ENCODE data around the gene OTOGL.
"Not testable (repeated sequence)": the region's sequence is repeated elsewhere in the genome, so short reads cannot be mapped to it uniquely, and the experiment has no call there.

OTOGL gene

DNA sequence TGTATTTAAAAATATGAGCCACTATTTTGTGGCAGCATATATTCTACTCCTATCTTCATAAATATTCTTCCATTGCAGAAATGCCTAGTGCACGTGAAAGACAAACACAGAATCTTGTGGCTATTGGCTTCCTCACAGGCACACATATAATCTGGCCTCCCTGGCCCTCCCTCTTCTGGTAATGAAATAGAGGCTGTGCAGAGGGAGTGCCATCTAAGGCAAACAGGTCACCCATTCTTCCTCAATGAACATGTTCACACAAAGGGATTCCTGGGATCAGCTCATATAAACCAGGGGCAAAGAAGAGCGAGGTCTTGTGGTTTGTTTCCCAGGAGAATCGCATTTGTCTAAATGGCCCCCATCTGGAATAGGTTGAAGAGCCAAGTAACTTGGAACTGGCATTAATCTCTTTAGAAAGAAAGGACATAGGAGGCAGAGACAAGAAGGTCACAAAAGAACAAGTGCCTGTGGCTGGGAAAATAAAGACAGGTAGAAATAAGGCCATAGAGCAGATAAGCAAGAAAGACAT, 173.1 kb downstream of the OTOGL start:
- DNase-seq (ENCODE audit: low read depth in 2 of 3, low spot score in 2 of 3): no peak

GRCh38 chr12:80273144-80273543, 173.8 kb downstream of the OTOGL start:
- DNase-seq (ENCODE audit: low read depth in 2 of 3, low spot score in 2 of 3): no peak

GRCh38 chr12:80277732-80278131, 178.4 kb downstream of the OTOGL start:
- DNase-seq (ENCODE audit: low read depth in 2 of 3, low spot score in 2 of 3): no peak

- DNase-seq (ENCODE audit: low read depth in 2 of 3, low spot score in 2 of 3): no peak
Measured at GRCh38 chr12:80282226-80282625, 182.9 kb downstream of the OTOGL start.

DNA sequence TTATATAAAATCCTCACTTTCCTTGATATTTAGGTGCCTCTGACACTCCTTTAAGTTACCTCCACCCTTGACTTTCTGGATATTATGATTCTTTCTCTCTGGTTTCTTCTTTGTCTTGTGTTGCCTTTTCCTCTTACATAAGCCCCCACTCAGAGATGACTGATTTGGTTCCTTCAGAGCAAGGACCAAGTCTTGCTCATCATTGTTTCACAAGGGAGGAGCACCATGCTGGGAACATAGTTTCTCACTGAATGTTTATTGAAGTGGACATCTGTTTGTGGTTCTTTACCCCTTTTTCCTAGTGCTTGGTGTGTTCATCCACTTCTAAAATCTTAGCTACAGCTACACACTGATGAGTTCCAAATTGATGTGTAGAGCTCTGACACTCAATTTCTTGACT, 183.4 kb downstream of the OTOGL start:
- no peak for DNase-seq (ENCODE audit: low read depth in 2 of 3, low spot score in 2 of 3)

DNA sequence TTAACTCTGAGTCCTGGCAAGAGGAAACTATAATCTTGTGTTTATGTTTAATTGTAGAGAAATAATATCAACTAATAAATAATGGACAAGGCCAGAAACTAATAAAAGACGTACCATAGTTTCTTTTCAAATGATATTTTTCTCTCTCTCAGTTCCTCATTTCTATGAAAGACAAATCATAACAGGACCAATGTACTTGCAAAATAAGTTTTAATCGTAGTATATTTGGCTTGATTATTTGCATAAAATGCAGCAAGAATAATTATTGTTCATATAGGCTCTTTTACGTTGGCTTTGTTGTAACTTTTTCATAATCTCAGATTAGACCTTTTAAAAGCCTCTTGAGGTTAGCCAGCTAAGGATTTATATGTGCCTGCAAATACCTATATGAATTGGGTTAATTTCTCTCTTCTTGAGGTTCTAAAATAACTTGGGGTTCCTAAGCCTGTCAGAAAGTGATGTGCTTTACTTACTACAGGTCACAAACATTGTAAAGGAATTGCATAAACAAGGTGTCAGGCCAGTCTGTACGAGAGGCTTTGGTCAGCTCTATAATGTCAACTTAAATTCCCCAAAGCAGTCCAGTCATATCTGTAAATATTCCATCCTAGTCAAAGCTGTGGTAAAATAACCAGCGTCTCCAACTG, 191.9 kb downstream of the OTOGL start:
- no peak for DNase-seq (ENCODE audit: low read depth in 2 of 3, low spot score in 2 of 3)

GRCh38 chr12:80293347-80293746, 194.0 kb downstream of the OTOGL start:
- no peak for DNase-seq (ENCODE audit: low read depth in 2 of 3, low spot score in 2 of 3)

DNA sequence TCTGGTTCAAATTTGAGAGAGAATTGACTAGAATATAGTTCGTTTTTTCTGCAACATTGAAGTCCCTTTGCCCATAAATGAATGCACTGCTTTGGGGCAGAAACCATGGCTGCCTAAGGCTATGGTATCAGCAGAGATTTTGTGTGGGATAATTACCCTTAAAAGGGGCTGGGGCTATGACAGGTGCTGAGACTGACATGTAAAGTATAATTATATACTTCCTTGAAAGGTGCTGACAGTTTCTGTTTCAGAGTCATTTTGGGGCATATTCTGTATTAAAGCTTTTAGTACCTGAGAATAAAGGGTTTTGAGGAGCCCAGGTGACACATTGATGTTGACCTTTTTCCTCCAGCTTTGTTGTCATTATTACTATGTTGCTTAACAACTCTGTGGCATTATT, 194.4 kb downstream of the OTOGL start:
- DNase-seq (ENCODE audit: low read depth in 2 of 3, low spot score in 2 of 3): no peak

- no peak for DNase-seq (ENCODE audit: low read depth in 2 of 3, low spot score in 2 of 3)
Measured at GRCh38 chr12:80299219-80299618, 199.9 kb downstream of the OTOGL start.

- no peak for DNase-seq (ENCODE audit: low read depth in 2 of 3, low spot score in 2 of 3)
Measured at GRCh38 chr12:80299976-80300375, 200.6 kb downstream of the OTOGL start.

DNA sequence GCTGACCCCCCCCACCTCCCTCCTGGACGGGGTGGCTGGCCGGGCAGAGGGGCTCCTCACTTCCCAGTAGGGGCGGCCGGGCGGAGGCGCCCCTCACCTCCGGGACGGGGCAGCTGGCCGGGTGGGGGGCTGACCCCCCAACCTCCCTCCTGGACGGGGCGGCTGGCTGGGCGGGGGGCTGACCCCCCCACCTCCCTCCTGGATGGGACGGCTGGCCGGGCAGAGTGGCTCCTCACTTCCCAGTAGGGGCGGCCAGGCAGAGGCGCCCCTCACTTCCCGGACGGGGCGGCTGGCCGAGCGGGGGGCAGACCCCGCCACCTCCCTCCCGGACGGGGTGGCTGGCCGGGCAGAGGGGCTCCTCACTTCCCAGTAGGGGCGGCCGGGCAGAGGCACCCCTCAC, 208.1 kb downstream of the OTOGL start:
- not testable (repeated sequence) for DNase-seq (ENCODE audit: low read depth in 2 of 3, low spot score in 2 of 3)

GRCh38 chr12:80313209-80313608, 213.9 kb downstream of the OTOGL start:
- no peak for DNase-seq (ENCODE audit: low read depth in 2 of 3, low spot score in 2 of 3)

DNA sequence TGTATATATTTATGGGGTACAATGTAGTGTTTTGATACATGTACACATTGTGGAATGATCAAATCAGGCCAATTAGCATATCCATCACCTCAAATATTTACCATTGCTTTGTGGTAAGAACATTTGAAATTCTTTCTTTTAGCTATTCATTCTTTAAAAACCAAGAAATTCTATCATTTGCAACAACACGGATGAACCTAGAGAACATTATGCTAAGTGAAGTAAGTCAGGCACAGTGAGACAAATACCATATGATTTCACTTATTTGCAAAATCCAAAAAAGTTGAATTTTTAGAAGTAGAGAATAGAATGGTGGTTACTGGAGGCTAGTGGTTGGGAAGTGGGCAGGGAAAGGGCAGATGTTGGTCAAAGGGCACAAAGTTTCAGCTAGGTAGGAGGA, 215.4 kb downstream of the OTOGL start:
- DNase-seq (ENCODE audit: low read depth in 2 of 3, low spot score in 2 of 3): no peak

DNA sequence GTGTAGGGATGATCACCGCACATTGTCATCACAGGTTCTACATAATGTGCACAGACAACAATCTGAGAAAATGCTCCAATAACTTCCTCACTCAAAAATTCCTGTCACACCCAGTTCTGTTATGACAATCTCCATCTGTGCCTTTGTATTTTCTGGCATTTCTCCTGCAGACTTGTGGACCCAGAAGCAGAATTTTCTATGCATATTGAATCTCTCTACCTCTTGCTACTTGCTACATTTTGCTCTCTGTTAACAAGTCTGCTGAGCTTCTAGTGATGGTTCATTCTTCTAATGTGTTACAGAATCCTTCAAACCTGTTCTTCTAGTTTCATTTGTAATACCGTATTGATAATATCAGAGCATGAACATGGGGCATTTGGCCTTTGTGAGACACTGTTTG, 216.9 kb downstream of the OTOGL start:
- DNase-seq (ENCODE audit: low read depth in 2 of 3, low spot score in 2 of 3): no peak

DNA sequence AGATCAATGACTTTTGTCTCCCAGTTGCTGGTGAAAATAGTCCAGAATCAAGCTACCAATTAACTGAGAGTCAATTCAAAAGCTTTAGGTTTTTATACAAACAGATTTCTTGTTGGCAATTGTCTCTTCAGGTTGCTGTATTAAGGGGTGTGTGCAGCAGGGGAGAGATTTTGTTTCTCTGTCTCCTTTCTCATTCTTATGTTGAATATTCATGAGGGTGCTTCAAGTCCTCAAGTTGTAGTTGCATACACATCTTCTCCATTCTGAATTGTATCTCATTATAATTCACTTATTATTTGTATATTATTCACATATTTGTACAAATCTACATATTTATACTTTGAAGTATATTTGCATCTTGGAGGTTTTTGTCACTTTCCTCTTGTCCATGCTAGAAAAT, 218.0 kb downstream of the OTOGL start:
- DNase-seq (ENCODE audit: low read depth in 2 of 3, low spot score in 2 of 3): no peak

GRCh38 chr12:80317899-80318298, 218.6 kb downstream of the OTOGL start:
- DNase-seq (ENCODE audit: low read depth in 2 of 3, low spot score in 2 of 3): no peak

- no peak for DNase-seq (ENCODE audit: low read depth in 2 of 3, low spot score in 2 of 3)
Measured at GRCh38 chr12:80320121-80320678, 220.9 kb downstream of the OTOGL start.

DNA sequence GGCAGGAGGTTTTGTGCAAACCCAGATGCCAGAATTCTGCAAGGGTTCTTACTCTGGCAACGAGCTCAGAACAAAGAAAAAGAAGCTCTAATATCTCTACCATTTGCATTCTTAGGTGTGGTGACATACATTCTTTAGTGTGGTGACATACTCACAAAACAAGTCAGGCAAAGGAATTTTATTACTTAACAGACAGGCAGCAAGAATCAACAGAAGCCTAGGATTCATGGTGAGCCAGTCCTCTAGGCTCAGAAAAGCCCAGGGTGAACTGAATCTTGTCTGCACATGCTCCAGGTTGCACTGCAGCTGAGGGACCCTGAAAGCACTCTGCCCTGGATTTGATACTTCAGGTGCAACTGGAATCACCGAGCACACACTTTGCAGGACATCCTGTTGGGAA, 222.3 kb downstream of the OTOGL start:
- DNase-seq (ENCODE audit: low read depth in 2 of 3, low spot score in 2 of 3): no peak

- no peak for DNase-seq (ENCODE audit: low read depth in 2 of 3, low spot score in 2 of 3)
Measured at GRCh38 chr12:80325167-80325959, 226.0 kb downstream of the OTOGL start.

DNA sequence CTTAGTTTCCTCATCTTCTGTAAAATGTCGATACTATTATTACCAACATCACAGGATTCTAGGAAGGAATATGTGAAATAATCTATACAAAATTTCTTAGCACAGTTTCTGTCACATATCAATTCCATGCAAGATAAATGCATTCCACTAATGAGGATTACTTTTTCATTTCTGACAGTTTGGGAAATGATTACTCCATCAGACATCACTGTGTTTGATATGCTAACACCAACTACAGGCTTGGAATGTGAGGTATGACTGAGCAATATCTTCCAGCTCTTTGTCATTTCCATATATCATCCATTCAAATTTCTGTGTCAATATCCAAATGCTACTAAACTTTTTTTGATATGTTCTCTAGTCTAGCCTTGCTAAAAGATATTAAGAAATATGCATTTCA, 233.5 kb downstream of the OTOGL start:
- no peak for DNase-seq (ENCODE audit: low read depth in 2 of 3, low spot score in 2 of 3)

GRCh38 chr12:80352474-80352873, 253.1 kb downstream of the OTOGL start:
- DNase-seq (ENCODE audit: low read depth in 2 of 3, low spot score in 2 of 3): no peak

- no peak for DNase-seq (ENCODE audit: low read depth in 2 of 3, low spot score in 2 of 3)
Measured at GRCh38 chr12:80353254-80353653, 253.9 kb downstream of the OTOGL start.
